ENCODE data around the gene MYOZ3.

GRCh38 chr5:150700246-150700593, 39.2 kb downstream of the MYOZ3 start:
- TF ChIP-seq EP300 (conservative IDR thresholded peaks at IDR 0.05; ENCODE audit: poor library complexity, severe bottlenecking) (no peak), RAD21 (conservative IDR thresholded peaks at IDR 0.05) (no peak), TAF1 (IDR thresholded peaks at IDR 0.05; ENCODE audit: low read depth) (no peak), EZH2 (IDR thresholded peaks at IDR 0.05; ENCODE audit: borderline replicate concordance, insufficient read depth, low read length, poor library complexity, severe bottlenecking) (no peak)
